Stimulated activated CD4-positive, alpha-beta T cell treated with anti-CD3 and anti-CD28 coated beads, Interleukin-4, amount 100 ng/mL, for 48 hours (primary cell): ENCODE data around the gene SP6.

Source experiments
- DNase-seq, 2 donors: peaks; one replicate each; pipeline ENCODE4 v3.0.0-alpha.2; 2020; ENCODE audit warnings: low read depth in 2 of 2

Gene SP6

DNA sequence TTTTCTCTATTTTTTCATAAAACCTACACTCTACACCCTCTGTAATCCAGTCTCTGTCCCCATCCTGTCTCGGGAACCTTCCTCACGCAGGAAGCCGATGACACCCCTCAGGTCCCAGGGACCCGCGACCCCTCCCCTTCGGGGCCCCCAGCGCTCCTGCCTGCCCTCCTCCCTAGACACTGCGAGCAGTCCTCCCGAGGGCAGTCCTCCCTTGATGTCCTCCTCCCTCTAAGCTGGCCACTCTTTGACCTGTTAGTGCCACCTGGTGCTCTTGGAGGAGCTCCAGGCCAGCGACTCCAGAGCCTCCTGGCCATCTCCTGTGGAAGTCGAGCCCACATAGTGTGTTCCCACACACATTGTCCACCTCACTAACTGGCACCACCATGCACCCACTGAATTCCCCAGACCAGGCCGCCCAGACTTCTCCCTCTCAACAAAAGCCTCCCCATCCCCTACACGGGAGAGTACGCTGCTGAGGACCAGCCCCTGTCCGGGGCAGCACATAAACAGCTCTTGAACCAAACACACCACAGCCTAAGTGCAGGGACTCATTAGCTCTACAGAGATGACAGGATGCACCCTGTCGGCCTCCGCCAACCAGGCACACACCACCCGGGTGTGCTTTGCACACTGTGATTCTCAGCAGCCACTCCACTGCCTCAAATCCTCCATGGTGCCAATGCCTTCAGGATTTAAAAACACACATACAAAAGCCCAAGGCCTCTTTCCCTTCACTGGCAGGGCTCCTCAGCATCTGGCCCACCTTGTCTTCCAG, 38.6 kb downstream of the SP6 start:
- no peak for DNase-seq

DNA sequence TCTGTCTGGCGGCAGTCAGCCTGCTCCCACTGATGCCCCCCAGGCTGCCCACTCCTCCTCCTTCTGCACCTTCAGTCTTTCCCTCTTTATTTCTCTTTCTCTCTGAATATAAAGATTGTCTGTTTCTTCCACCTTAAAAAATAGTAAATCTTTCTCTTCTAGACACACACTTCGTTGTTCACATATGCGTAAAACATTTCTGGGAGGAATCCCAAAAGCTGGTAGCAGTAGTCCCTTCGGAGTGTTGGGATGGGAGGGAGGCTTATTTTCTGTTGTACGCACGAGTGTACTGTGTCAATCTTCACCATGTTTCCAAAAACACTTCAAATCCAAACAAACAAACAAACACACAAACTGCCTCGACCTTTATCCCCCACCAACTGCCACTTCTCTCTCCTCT, 39.3 kb downstream of the SP6 start:
- no peak for DNase-seq

DNA sequence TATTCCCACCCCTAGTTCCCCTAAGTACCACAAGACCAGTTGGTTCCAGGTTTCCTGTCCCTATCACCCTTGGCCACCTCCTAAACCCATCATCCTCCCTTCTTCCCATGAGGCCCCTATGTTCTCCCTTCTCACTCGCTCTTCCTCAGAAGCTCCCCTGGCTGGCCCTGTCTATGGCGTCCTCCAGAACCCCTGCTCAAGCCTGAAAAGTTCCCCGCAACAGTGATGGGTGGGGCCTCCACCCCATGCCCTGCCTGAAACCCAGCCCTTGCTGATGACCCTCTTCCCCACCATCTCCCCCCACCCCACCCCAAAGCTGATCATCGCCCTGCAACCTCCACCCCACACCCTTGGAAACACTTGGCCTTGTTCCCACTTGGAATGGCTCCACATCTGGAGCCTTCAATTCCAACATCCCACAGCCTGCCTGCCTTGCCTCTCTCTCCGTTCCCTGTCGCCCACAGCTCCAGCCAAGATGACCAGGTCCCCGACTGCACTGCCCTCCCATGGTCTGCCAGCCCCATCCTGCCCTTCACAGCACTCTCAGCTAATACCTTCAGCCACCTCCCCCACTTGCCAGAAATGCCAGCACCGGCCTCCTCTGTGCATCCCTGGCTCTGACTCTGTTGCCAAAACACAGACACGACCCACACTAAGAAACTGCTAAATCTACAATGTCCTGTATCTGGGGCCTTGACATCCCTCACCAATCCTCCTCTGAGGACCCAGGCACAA, 39.9 kb downstream of the SP6 start:
- no peak for DNase-seq

DNA sequence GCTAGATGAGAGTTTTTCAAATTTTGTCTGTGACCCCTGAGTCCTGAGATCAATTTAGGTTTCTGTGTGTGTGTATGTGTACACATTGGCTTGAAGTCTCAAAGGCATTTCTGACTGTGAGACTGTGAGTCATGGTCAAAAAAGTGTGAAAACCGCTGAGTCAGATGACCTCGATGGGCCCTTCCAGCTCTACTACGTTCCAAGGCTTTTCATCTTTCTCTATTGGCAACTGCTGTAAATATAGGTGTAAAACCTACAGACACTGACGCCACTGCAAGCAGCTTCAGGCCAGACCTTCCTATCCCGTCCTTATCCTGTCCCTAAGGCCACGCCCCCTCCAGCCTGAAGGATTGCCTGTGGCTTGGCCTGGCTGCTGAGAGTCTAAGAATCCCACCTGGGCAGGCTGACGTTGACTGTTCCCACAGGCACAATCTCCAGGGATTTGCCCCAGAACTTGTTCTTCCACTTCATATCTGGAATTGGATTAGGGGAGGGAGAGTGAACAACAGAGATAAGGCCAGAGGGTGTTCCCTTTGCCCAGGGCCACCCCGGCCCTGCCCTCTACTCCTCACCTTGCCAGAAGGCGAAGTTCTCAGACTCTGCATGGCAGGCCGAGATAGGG, 40.7 kb downstream of the SP6 start:
- no peak for DNase-seq

DNA sequence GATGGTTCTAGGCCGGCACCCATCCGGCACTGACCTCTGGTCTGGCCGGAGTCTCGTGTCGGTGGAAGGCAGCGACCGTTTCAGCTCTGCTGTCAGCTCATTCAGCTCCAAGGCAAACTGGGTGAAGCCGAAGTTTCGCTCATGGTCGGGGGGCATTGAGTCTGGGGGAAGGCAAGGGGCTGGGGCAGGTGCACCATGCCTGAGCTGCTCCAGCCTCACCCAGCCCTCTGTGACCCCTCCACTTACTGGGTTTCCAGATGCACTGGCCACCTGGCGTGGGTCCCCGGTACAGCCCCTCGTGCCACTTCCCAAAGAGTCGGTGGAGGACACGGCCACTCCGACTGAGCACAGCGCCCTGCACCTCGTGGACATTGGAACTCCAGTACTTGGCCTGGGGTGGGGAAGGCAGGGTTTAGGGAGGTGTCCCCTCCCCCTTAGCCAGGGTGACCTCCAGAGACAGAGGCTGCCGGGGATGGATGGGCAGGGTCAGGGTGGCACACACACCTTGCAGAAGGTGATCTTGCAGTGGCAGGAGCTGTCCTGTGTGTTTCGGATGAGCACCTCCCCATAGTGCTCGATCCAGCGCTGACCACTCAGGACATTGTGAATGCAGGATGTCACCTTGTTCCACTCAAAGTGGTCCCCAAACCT, 42.0 kb downstream of the SP6 start:
- no peak for DNase-seq

DNA sequence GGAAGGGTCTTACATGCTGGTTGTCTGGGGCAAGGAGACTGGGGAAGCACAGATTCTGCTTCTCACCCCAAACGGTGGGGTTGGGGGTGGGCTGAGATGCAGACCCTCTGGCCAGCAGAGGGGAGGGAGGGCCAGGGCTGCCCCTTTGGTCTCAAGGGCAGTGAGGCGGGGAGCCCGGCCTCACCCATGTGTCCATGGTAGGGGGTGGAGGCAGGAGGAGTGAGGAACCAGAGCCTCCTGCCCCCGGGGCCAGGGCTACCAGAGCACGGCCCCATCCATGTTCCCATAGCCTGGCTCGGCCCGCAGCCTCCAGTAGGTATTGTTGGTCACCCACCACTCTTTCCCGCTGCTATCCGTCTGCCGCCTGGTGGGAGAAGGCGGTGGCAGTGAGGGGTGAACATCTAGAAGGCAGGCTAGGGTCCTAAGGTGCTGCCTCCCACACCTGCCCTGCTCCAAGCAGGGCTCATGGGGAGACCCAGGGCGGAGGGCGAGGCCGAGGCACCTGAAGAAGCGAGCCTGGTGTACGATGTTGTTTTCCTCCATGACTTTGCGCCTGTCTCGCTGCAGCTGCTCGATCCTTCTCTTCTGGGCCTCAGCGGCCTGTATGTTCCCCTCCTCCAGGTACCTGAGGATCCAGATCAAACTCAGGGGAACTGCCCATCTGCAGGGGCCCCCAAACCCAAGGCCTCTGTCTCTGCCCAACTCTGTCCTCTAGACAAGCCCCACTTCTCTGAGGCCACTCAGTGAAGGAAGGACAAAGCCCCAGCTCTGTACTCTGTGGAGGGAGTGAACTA, 42.7 kb downstream of the SP6 start:
- no peak for DNase-seq

DNA sequence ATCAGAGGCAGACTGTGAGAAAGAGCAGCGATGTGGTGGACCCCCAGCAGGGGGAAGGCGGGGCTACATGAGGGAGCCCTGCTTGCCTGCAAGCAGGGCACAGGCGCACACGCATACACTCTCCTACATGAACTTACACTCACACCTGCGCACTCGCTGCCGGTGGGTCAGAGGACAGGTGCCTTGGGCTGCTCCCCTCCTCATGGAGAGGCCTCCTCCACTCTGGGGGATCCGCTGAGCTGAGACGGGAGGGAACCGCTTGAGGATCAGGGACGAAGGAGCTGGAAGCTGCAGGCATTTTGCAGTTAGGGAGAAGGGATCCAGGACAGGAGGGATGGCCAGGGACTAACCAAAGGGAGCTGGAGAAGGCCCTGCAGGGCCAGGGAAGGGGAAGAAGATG, 43.5 kb downstream of the SP6 start:
- no peak for DNase-seq

DNA sequence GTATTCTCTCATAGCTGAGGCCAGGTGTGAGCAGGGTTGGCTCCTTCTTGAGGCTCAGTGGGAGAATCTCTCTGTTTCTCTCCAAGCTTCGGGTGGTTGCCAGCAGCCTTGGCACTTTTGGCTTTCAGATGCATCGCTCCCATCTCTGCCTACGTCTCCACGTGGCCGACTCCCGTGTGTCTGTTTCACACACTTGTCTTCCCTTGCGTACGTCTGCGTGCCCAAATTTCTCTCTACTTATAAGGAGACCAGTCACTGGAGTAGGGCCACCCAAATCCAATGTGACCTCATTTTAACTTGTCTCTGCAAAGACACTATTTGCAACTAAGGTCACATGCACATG, 44.1 kb downstream of the SP6 start:
- no peak for DNase-seq

DNA sequence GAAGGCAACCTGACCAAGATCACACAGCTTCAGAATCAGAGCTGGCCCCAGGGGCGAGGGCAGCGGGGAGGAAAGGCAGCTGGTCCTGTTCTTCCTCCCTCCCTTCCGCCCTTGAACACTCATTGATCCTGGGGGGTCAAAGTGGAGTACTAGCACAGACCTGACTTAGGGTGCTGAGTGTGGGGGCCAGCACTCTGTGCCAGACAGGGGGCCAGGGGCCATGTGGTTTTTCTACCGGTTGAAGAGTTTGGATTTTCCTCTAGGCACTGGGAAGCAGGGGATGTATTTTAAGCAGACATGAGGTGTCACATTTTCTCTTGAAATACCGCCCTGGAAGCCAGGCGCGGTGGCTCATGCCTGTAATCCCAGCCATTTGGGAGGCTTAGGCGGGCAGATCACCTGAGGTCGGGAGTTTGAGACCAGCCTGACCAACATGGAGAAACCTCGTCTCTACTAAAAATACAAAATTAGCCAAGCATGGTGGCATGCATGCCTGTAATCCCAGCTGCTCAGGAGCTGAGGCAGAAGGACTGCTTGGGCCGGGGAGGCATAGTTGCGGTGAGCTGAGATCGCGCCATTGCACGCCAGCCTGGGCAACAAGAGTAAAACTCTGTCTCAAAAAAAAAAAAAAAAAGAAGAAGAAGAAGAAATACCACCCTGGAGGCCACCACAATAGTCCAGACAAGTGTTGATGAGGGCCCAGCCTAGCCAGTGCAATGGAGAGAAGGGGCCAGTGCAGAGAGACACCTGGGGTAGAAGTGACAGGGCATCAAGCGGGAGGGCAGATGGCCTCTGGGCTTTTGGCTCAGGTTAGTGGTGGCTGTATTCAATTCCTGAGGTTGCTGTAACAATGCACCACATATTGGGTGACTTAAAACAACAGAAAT, 44.7 kb downstream of the SP6 start:
- no peak for DNase-seq

DNA sequence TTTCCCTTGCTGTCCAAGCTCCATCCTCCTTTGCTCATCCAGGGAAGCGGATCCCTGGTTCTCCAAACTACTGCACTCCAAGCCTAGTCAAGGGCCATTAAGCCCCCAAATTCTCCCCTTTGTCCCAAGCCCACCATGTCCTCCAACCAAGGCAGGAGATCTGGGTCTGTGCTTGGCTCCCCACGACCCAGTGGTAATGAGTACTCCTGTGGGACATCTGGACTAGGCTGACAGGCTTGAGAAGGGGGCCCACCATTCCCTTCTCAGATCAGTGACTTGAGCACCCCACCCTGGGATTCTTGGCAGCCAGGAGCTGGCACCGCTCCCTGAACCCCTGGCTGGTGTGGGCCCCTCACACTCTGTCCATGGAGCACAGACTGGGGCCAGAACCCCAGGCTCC, 46.5 kb downstream of the SP6 start:
- no peak for DNase-seq

DNA sequence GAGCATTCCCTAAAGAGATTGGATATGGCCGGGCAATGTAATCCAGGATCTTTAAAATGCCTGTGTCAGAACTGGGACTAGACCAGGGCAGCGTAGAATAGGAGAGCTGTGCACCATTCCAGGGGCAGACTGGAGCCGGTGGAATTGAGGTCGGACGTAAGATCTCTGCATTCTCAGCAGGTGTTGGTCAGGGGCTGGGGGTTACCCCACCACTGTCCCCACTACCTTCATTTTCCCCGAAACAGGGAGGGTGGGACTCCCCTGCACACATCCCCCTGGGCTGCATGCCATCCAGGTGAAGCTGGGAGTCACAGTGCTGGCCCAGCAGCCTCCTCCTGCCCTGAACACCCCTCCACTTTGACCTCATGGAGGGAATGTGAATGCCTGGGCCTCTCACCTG, 47.2 kb downstream of the SP6 start:
- no peak for DNase-seq

DNA sequence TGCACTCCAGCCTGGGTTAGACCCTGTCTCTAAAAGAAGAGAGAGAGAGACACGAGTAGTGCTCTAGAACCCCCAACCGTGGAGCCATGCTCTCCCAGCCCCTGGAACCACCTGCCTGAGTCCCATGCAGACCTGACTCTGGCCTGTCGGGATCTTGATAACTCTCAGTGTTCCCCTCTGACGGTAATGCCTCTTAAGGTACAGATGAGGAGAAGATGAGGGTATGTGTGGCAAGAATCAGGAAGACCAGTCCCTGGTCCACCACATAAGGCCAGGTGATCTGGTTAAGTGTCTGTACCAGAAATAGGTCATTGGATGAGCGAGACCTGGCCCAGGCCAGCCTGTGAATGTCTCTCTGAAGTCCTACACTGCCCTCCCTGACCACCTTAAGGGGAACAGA, 47.8 kb downstream of the SP6 start:
- no peak for DNase-seq

DNA sequence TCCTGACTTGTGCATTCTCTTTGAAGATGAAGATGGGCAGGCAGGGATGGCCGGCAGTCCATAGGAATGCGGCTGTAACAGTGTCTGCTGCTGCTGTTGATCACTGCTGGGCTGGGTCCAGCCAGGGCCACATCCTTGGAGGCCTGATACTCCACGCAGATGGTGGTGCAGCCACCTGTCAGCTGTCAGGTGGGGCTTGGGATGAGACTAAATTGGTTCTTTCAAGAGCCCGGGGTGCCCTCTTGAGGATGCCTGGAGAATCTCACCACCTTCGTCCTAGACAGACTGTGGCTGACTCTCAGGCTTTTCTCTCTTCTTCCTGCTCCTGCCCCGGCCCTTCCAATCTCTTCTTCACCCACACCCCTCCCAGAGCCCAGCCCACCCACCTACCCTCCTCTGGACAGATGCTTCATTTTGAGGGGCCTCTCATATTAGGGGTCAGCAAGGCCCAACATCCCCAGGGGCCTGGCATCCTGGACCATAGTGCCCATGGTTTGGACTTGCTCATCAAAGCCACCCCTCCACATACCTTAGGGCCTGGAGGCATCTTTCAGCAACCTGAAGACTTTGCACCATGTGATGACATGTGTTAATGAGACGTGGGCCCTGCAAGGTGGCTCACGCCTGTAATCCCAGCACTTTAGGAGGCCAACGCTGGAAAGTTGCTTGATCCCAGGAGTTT, 48.5 kb downstream of the SP6 start:
- DNase-seq = peak; percentile 49 to 51

DNA sequence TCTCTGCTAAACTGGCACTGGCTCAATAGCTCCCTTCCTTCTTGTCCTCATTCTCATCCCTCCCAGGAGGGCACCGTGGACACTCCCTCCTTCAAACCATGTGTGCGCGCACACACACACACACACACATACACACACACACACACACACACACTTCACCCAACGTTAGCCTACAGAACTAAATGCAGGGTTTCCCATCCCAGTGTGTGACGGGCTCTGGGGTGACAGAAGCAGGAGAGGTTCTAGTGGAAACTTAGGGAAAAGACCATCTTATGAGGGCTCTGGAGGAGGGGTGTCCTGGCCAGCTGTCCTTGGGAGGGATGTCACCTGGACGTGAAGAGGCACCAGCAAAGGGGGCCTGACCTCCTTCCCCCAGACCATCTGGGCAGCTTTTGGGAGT, 49.1 kb downstream of the SP6 start:
- no peak for DNase-seq

DNA sequence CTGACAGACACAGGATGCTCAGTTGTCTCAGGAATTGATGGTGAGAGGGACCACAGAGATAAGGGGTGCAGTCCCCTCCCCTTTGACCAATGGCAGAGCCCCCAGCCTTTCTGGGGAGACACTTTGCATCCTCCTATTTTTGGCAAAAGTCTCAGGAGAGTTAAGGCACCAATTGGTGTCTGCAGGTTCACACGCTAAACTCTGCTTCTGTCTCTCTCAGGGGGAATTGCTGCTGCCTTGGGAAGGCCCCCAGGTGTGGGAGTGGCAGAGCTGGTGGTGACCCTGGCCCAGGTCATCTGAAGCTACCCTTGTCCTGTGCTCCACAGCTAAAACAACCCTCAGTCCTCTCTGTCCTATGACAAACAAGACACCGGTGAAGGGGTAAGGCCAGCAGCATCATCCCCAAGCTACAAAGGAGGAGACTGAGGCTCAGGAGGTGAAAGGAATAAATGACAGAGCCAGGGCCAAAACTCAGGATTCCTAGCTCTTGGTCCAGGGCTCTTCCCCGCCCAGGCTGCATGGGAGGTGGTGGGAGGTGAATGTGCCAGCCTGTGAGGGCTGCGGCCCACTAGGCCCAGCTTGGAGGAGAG, 49.7 kb downstream of the SP6 start:
- DNase-seq = no peak

DNA sequence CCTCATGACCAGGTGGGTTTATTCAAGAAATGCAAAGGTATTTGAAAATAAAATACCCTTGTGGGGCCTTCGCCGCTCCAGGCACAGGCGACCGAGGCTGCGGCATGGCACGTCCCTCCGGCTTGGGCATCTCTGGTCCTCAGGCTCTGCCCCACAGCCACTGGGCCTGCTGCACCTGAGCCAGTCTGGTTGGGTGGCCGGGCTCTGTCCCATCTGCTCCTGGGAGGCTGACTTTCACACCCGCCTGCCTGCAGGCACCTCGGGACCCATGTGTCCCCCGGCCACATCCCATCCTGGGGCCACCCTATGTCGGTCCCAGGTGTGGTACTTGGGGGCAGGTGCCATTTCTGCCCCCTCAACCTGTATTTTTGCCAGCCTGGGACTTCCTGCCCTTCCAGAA, 50.3 kb downstream of the SP6 start:
- no peak for DNase-seq

DNA sequence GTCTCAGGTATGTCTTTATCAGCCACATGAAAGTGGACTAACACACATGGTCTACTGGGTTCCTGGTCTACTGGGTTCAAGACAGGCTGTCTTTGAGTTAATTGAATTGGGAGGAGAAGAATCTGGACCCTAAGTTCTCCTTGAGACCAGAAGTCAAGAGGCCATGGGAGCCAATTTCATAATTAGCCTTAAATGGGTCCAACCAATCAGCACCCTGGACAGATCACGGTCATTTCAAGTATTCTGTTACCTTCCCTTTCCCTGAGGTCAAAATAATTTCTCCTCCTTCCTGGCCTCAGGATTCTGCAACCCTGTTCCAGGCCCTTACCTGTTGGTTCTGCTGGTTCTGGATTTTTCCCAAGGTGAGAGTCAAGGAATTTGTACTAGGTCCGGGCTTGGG, 53.2 kb downstream of the SP6 start:
- no peak for DNase-seq
